Fibroblast of lung (primary cell): Measurements from ENCODE around the gene OR13A1.
"Not testable (repeated sequence)": the region's sequence is repeated elsewhere in the genome, so short reads cannot be mapped to it uniquely, and the experiment has no call there.

Experiments
- EZH2 ChIP-seq: IDR thresholded peaks from 2 replicates; pipeline ENCODE4 v1.5.1; 2012; ENCODE audit warnings: low read length, control low read depth, mild to moderate bottlenecking; ENCODE audit errors: missing control alignments
- TF ChIP-seq, protein P1 (sequence below), 2 donors: IDR thresholded peaks in 1 of 2; conservative IDR thresholded peaks in 1 of 2; 1 replicate in 1 of 2; 2 replicates in 1 of 2; pipeline ENCODE4 v1.5.1; 2011 to 2012; ENCODE audit warnings: low read length in 2 of 2, control low read depth in 1 of 2, inconsistent platforms in 1 of 2, low read depth in 1 of 2, mild to moderate bottlenecking in 1 of 2

DNA sequence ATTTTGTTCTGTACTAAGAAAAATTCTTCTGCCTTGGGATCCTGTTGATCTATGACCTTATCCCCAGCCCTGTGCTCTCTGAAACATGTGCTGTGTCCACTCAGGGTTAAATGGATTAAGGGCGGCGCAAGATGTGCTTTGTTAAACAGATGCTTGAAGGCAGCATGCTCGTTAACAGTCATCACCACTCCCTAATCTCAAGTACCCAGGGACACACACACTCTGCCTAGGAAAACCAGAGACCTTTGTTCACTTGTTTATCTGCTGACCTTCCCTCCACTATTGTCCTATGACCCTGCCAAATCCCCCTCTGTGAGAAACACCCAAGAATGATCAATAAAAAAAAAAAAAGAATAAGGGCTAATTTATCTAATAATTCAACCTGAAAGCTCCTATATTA lies 54.8 kb downstream of the OR13A1 start:
- TF ChIP-seq, protein P1, sequence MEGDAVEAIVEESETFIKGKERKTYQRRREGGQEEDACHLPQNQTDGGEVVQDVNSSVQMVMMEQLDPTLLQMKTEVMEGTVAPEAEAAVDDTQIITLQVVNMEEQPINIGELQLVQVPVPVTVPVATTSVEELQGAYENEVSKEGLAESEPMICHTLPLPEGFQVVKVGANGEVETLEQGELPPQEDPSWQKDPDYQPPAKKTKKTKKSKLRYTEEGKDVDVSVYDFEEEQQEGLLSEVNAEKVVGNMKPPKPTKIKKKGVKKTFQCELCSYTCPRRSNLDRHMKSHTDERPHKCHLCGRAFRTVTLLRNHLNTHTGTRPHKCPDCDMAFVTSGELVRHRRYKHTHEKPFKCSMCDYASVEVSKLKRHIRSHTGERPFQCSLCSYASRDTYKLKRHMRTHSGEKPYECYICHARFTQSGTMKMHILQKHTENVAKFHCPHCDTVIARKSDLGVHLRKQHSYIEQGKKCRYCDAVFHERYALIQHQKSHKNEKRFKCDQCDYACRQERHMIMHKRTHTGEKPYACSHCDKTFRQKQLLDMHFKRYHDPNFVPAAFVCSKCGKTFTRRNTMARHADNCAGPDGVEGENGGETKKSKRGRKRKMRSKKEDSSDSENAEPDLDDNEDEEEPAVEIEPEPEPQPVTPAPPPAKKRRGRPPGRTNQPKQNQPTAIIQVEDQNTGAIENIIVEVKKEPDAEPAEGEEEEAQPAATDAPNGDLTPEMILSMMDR (conservative IDR thresholded peaks at IDR 0.05 in 1 of 2, IDR thresholded peaks at IDR 0.05 in 1 of 2; ENCODE audit: low read depth in 1 of 2, low read length in 2 of 2): not testable (repeated sequence)
- TF ChIP-seq EZH2: not testable (repeated sequence)
